Activated CD4-positive, alpha-beta T cell treated with anti-CD3 and anti-CD28 coated beads for 1 hour (primary cell): ENCODE data around the gene PTPRD.
"Not testable (repeated sequence)": the region's sequence is repeated elsewhere in the genome, so short reads cannot be mapped to it uniquely, and the experiment has no call there.

Experiments
- DNase-seq: peaks from one replicate; pipeline ENCODE4 v3.0.0-alpha.2; 2020

Gene PTPRD

GRCh38 chr9:9560382-9561035 lies 1052.3 kb downstream of the PTPRD start:
- no peak for DNase-seq

DNA sequence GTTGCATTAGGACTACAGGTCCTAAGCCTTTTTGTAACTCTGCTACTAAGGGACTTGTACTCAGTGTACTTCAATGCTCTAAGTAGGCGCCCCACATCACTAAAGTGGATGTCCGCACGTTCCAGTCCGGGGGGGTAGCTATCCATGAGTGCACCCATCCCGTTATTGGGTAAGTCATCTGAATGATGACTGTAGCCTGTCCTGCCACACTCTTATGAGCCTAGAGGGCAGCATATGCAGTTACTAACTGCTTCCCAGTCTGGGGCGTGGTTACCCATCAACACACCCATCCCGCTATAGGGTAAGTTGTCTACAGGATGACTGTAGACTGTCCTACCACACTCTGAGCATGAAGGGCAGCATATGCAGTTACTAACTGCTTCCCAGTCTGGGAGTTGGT lies 1053.9 kb downstream of the PTPRD start:
- no peak for DNase-seq

GRCh38 chr9:9557804-9558334 lies 1054.9 kb downstream of the PTPRD start:
- no peak for DNase-seq

GRCh38 chr9:9556865-9557803 lies 1055.7 kb downstream of the PTPRD start:
- no peak for DNase-seq

- DNase-seq = no peak
Measured at GRCh38 chr9:9552665-9553064, 1060.1 kb downstream of the PTPRD start.

- DNase-seq = no peak
Measured at GRCh38 chr9:9538766-9539165, 1074.0 kb downstream of the PTPRD start.

- no peak for DNase-seq
Measured at GRCh38 chr9:9538356-9538755, 1074.4 kb downstream of the PTPRD start.

- no peak for DNase-seq
Measured at GRCh38 chr9:9536523-9536922, 1076.3 kb downstream of the PTPRD start.

- no peak for DNase-seq
Measured at GRCh38 chr9:9523476-9524139, 1089.2 kb downstream of the PTPRD start.

- no peak for DNase-seq
Measured at GRCh38 chr9:9522406-9522805, 1090.4 kb downstream of the PTPRD start.

DNA sequence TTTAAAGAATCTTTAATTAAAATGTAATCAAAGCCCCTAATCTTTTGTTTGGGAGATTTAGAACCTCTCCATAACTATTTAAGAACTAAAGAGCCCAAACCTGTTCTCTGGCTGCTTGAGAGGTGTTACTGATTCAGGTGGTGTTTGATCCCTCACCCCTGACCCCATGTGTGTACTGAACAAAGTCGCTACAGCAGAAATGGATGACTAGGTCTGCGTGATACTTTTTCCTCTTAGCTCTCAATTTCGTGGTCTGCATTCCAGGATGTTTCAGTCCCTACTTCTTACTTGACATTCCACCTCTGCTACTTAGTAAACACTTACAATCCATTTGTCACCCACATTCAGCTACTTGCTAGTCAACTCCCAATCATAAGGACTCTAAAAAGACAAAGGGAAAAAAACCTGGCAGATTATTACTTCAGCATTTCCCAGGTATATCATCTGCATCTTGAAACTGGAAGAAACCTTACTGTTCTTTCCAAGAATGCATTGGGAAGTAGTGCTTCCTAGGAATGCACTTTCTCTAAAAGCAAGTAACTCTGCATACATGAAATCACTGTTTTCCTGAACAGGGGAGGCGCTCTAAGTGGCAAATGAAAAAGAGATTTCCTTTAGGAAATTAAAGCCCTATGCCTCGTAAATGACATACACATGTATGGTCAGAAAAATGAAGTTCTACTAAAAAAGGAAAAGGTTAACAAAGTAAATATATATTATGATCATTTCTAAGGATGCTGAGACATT lies 1091.6 kb downstream of the PTPRD start:
- DNase-seq = no peak

- no peak for DNase-seq
Measured at GRCh38 chr9:9504869-9505268, 1107.9 kb downstream of the PTPRD start.

DNA sequence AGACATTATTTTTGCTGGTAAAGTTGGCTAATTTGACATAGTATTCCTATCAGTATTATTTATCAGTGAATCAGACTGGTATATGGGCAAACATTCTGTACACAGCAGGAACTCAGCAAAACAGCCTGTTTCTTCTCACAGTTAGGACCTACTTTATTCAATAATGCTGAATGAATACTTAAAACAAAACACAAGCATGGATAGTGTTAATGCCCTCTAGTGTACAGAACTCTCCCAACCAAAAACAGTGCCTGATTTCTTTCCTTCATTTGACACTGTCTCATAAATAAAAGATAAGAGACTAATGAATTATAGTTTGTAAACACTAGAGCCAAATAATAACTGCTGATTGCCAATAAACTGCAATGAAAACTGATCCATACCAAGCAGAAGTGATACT lies 1113.3 kb downstream of the PTPRD start:
- DNase-seq = no peak

DNA sequence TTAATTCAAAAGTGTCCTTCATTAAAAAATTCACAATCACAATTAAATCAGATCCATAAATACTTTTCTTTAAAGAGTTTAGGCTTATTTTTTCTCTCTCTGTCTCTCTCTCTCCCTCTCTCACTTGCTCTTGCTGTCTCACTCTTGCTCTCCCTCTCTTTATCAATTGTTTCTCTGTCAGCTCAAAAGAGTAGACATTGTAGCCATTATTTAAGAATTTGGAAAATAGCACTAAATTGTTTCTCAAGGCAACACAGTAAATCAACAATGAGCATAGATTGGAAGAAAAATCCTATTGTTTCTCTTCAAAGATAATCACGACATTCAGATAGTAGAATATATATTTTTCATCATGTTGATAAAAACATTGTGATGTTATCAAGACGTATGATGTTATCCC lies 1114.0 kb downstream of the PTPRD start:
- DNase-seq = no peak

DNA sequence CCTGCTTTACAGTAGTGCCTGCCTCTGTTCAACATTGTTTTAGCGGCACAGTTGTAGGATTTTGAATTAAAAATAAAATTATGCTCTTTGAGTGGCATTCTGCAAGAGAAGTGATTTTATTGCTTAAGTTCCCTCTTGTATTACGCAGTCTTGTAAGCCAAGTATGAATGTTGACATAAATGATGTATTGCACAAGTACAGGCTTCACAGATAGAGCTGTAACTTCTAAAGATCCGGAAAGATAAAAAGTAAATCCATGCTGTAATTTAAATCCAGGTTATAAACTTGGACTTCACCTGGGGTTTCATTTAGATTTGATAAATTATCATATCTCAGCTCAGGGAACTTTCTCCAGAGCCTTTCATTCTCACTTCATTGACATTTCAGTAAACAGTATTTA lies 1114.7 kb downstream of the PTPRD start:
- no peak for DNase-seq

GRCh38 chr9:9494336-9494735 lies 1118.5 kb downstream of the PTPRD start:
- DNase-seq = no peak

DNA sequence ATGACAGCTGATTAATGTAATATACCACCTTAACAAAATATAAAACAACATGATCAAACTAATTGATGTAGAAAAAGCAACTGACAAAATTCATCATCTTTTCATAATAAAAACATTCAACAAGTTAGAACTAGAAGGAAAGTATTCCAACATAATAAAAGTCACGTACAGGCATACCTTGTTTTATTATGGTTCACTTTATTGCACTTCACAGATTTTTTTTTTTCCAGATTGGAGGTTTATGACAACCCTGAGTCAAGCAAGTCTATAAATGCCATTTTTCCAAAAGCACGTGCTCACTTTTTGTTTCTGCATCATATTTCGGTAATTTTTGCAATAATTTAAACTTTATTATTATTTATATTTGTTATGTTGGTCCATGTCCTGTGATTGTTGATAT lies 1120.3 kb downstream of the PTPRD start:
- DNase-seq = no peak

- no peak for DNase-seq
Measured at GRCh38 chr9:9489183-9489582, 1123.6 kb downstream of the PTPRD start.

- no peak for DNase-seq
Measured at GRCh38 chr9:9483175-9483574, 1129.6 kb downstream of the PTPRD start.

DNA sequence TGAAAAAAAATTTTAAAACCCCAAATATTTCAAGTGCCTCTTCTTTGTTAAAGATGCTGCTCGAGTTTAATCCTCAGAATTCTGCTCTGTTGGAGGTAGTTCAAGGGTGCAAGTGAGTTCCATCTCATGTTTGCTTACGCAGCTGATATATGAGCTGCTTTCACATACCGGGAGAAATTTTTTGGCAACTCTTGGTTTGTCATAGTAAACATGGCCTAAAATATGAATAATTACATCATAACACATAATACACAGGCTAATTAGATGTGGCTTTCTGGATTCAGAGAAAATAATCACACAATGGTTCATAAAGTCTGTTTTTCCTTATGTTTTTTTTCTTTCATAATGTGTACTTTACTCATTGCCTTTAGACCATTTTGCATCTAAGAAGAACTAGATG lies 1134.1 kb downstream of the PTPRD start:
- DNase-seq = no peak

- no peak for DNase-seq
Measured at GRCh38 chr9:9469271-9469670, 1143.5 kb downstream of the PTPRD start.

- DNase-seq = not testable (repeated sequence)
Measured at GRCh38 chr9:9441874-9442273, 1170.9 kb downstream of the PTPRD start.

DNA sequence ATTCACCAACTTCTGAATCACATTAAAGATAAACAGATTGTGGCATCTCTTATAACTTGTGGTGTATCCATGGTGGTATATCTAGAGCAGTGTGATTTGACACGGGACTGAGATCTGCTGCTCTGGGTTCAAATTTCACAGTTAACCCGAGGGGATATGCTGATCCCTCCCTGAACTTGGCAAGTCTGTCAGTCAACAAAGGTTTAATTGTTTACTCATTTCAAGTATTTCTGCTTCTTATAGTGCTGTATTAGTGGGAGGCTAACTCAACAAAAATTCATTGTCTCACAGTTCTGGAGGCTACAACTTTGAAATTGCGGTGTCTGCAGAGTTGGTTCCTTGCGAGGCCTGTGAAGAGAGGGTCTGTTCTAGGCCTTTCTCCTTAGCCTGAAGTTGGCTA lies 1175.2 kb downstream of the PTPRD start:
- DNase-seq = no peak
